ENCODE results near the gene LARGE1.

The LARGE1 gene

DNA sequence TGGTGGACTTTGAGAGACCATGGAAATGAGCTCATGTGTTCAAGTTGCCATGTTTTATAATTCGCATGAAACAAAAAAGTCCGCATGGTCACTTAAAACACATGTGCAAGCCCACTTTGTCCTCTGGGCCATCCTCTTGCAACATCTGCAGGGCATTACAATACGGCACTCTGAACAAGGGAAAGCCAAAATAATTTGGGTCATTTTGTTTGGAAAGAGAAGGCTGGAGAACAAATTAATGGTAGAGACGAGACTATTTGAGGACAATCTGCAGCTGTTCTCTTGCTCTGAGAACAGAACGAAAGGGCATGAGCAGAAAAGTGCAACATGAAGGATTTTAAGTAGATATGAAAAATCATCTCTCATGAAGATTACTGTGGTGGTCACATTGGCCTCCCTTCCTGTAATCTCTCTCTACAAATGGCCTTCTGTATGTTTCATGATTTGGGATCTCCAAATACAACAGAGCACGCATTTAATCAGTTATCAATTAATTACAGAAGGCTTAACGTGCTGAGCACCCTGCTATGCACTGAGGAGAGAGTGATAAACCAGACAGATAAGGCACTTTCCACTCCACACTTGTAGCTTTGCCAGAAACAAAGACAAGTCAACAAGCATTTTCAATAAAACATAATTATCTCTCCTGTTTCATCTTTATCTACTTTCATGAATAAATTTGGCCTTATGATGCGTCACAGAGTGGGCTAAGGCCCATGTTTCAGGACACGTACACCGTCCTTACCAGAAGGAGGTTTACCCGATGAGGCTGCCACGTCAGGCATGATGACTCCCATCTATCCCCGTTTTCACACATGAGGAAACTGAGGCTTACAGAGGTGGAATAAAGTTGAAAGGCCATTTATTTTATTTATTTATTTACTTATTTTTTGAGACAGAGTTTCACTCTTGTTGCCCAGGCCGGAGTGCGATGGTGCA, 384.1 kb downstream of the LARGE1 start:
- DNase-seq (ENCODE audit: extremely low read depth, low read depth), result no peak
- no peak for TF ChIP-seq CTCF (IDR thresholded peaks at IDR 0.05; ENCODE audit: low read depth, low read length)

GRCh38 chr22:33529424-33530113, 390.7 kb downstream of the LARGE1 start:
- no peak for TF ChIP-seq CTCF (IDR thresholded peaks at IDR 0.05; ENCODE audit: low read depth, low read length)
- DNase-seq (ENCODE audit: extremely low read depth, low read depth), result no peak

GRCh38 chr22:33528183-33528582, 392.1 kb downstream of the LARGE1 start:
- TF ChIP-seq CTCF (IDR thresholded peaks at IDR 0.05; ENCODE audit: low read depth, low read length), result no peak
- no peak for DNase-seq (ENCODE audit: extremely low read depth, low read depth)

DNA sequence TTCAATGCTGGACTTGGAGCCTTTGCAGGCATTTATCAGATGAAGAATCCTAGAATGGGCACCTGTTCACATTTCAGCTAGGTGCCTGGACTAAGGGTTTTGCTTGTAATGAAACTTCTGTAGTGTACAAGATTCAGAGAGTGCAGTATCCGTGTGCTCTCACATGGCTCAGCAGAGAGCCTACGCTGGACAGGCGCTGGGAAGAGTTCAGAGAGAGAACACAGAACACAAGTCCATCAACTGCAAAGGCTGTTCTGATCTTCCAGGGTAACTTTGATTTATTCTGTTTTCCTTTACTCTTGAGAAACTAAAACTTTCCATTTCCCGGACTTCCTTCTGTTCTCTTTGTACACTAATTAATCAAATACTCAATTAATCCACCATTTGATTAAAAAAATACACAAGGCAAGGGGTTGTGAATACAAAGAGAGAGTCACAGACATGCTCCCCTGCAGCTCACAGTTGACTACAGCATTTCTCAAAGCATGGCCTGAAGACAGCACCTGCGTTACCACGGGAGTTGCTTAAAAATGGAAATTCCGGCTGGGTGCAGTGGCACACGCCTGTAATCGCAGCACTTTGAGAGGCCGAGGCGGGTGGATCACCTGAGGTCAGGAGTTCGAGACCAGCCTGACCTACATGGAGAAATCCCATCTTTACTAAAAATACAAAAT, 393.7 kb downstream of the LARGE1 start:
- no peak for DNase-seq (ENCODE audit: extremely low read depth, low read depth)
- no peak for TF ChIP-seq CTCF (IDR thresholded peaks at IDR 0.05; ENCODE audit: low read depth, low read length)

DNA sequence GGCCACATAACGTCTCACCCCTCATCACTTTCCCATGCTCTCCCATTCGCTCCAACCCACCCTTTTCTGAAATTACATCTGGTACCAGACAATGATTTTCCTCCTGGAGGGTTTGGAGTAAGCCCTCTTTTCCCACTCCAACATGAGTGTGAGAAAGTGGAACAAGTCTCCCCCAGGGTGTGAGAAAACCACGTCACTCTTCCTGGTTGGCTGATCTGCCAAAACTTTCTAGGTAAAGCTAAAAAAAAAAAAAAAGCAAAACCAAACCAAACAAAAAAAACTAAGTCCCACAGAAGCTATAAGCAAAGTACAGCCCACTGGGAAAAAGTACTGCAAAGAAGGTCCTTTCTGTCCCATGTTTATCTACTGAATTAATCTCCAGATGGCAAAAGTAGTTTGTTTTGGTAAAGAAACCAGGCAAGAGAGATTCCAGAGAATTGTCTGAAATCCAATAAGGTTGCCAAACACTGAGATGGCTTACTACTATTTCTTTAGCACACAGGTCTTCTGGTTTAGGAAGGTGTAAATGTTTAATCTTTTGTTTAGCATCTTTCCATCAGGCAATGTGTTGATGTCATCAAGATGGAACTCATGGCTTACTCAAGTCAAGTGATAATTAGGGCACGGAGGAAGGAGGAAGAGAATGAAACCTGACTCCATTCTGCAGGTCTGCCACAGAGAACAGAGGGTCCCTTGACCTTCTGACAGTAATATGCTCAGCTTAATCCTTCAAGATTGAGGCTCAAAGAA, 395.6 kb downstream of the LARGE1 start:
- DNase-seq (ENCODE audit: extremely low read depth, low read depth), result no peak
- TF ChIP-seq CTCF (IDR thresholded peaks at IDR 0.05; ENCODE audit: low read depth, low read length), result no peak

DNA sequence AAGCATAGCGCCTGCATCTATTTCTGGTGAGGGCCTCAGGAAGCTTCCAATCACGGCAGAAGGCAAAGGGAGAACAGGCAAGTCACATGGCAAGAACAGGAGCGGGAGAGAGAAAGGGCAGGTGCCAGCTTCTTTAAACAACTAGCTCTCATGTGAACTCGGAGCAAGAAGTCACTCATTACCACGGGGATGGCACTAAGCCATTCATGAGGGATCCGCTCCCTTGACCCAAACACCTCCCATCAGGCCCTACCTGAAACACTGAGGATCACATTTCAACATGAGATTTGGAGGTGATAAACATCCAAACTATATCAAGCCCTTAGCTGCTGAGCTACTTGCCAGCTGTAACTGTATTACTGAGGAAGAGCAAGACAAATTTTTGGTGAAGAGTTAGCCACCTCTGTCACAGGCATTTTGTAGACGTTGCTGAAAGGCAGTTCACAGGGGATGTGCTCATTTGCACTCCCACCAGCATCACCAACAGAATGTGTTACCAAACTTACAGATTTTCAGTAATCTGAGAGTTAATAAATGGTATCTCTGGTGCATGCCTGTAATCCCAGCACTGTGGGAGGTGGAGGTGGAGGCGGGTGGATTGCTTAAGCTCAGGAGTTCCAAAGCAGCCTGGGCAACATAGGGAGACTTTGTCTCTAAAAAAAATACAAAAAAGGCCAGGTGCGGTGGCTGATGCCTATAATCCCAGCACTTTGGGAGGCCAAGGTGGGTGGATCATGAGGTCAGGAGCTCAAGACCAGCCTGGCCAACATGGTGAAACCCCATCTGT, 398.2 kb downstream of the LARGE1 start:
- no peak for DNase-seq (ENCODE audit: extremely low read depth, low read depth)
- no peak for TF ChIP-seq CTCF (IDR thresholded peaks at IDR 0.05; ENCODE audit: low read depth, low read length)

Data from AG09319 (cell line).